Pancreas (tissue), 10 donors: ENCODE measurements around the gene FECH. TPM values are rescaled to one million over a fixed set of nuclear protein-coding genes. Genes with fewer than 3 reads are reported as not detected.
A peak's percentile ranks its signal among the peaks of the same experiment; 100 is the strongest.

Experiments used
- ATAC-seq, 4 donors: fragments of 200-7000 bp; cut with Tn5 transposase; one replicate each; pipeline versions ENCODE4 v1.8.0 to v1.9.1; 2020; ENCODE audit warnings: mild to moderate bottlenecking in 4 of 4, moderate library complexity in 4 of 4
- DNase-seq, 6 donors: peaks; one replicate each; pipeline ENCODE4 v3.0.0-alpha.2; 2020
- FAIRE-seq: peaks from 2 replicates; lab custom pipeline; 2012; peaks lifted over from hg19 to GRCh38; lab: Jason Lieb, UNC
- H3K27ac ChIP-seq, 4 donors: fragments of 200-600 bp; sonication (generic); 1 replicate in 3 of 4; 2 replicates in 1 of 4; pipeline versions ENCODE4 v1.5.0 to v1.8.0; 2020
- H3K27me3 ChIP-seq, 4 donors: fragments of 200-600 bp; one replicate each; pipeline ENCODE4 v1.8.0; 2021
- H3K36me3 ChIP-seq, 3 donors: fragments of 200-600 bp; sonication (generic) in 1 of 3; one replicate each; pipeline versions ENCODE4 v1.5.0 to v1.8.0; 2020 to 2021
- H3K4me1 ChIP-seq, 3 donors: fragments of 200-600 bp; one replicate each; pipeline ENCODE4 v1.8.0; 2021
- H3K4me3 ChIP-seq, 4 donors: fragments of 200-600 bp; sonication (generic) in 2 of 4; one replicate each; pipeline versions ENCODE4 v1.5.0 to v1.8.0; 2020 to 2021
- H3K9me3 ChIP-seq, 4 donors: fragments of 200-600 bp; one replicate each; pipeline ENCODE4 v1.8.0; 2021
- WGBS, 2 donors: extraction: QIAGEN DNeasy Blood & Tissue Kit; methylation state at CpG; one replicate each; pipeline ENCODE4 v1.1.7; 2013; 5-methylcytosine and 5-hydroxymethylcytosine counted together
- intact Hi-C, 3 donors: fragments of 100-400 bp; cut with DNase I; formaldehyde crosslinking; loops; one replicate each; pipeline versions ENCODE4 v1.11.1 to v1.14.2; 2022
- polyA plus RNA-seq, 2 donors: library from polyadenylated mRNA; stranded (reverse); fragments of 200-250 nt; gene quantifications; one replicate each; pipeline ENCODE4 v1.2.3, GENCODE V29; 2013
- total RNA-seq, 6 donors: library from RNA; stranded (reverse); fragmentation: NEBNext Ultra II Directional in 4 of 6; extraction: Animal tissue kit (Norgen Biotek cat#: 25700) in 4 of 6; gene quantifications; one replicate each; pipeline versions ENCODE4 v1.2.1 to v1.2.4, GENCODE V29; 2021 to 2023
- TF ChIP-seq, protein P1 (sequence below), 4 donors: fragments of 200-600 bp; sonication (generic) in 3 of 4; IDR thresholded peaks; one replicate each; pipeline versions ENCODE4 v1.5.0 to v1.8.0; 2021; ENCODE audit warnings: antibody characterized with exemption in 4 of 4
- donor health status: healthy with polysubstance abuse.
- donor health status: DM: no; HTN: no; CAD: no; lungs with moderate emphysema.
- donor health status: DM: no; HTN: no; CAD: no.
- donor health status: control.
- donor health status: control.
- donor health status: Bipolar disorder and iron deficiency.
- donor health status: DM: yes; HTN: yes; CAD: no.
- donor health status: DM: no; HTN: no; CAD: no.
- donor health status: DM: no; HTN: no; CAD: no.
- donor health status: DM: yes; HTN: yes; CAD: no.

Gene FECH
- total and polyA plus RNA-seq, 8 donors = 3.4 to 14.6 (median 9.0) TPM

DNA sequence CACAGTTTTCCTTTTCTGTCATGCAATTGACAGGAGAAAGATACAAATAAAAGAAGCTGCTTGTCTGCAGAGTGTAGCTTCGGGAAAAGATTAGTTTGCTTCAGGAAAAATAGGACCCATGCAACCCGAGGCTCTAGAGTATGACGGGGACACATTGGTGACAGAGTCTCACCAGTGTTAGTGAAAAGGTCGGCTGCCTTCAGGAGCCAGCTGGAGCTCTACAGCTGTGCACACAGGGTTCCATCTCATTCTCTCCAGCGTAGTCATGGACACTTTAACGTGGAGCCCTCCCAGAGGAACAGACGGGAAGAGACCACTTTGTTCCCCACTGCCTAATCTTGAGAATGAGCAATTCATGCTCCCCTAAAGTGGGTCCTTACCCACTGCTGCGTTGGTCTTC, 42.9 kb downstream of the FECH start:
- Histone ChIP-seq H3K9me3 (no peaks in the 10 kb centered on the region), H3K36me3 (no peaks in the 10 kb centered on the region), H3K4me1 (no peaks in the 10 kb centered on the region), H3K27ac (no peak overlapping the region), H3K27me3 (no peaks in the 10 kb centered on the region), H3K4me3 (no peak overlapping the region)
- ATAC-seq = no peak
- FAIRE-seq = no peak
- WGBS, 2 donors = 66 to 70% methylated on average over 8 of the region's 8 CpGs
- intact Hi-C loops = no loop called here
- TF ChIP-seq, protein P1, sequence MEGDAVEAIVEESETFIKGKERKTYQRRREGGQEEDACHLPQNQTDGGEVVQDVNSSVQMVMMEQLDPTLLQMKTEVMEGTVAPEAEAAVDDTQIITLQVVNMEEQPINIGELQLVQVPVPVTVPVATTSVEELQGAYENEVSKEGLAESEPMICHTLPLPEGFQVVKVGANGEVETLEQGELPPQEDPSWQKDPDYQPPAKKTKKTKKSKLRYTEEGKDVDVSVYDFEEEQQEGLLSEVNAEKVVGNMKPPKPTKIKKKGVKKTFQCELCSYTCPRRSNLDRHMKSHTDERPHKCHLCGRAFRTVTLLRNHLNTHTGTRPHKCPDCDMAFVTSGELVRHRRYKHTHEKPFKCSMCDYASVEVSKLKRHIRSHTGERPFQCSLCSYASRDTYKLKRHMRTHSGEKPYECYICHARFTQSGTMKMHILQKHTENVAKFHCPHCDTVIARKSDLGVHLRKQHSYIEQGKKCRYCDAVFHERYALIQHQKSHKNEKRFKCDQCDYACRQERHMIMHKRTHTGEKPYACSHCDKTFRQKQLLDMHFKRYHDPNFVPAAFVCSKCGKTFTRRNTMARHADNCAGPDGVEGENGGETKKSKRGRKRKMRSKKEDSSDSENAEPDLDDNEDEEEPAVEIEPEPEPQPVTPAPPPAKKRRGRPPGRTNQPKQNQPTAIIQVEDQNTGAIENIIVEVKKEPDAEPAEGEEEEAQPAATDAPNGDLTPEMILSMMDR (IDR thresholded peaks at IDR 0.05) = no peak
- DNase-seq = no peak

DNA sequence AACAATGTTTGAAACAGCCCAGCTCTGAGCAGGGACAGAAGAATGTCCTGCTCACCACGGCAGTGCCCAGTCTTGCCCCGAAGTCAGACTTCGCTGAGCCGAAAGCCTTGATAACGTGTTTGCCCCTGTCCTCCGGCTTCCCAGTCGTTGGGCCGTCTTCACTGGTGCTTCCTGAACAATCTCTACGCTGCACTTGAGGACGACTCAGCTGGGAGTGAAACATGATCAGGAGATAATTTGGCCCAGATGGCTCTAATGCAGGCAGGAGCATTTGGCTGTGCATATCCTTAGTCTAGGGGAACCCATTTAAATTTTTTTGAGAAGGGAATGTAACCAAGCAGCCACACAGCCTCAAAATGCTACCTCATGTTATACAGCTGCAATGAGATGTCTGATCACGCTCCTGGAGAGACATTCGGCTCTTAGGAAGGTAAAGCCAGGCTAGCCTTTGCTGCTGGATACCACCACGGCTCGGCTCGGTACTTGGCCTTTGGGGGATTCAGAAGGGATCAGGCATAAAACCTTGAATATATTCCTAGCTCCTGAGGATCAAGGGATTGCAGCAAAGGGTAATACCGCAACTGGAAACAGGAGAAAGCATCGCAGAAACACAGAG, 43.6 kb downstream of the FECH start:
- intact Hi-C loops = no loop called here
- Histone ChIP-seq H3K4me3 (no peak overlapping the region), H3K4me1 (no peaks in the 10 kb centered on the region), H3K27me3 (no peaks in the 10 kb centered on the region), H3K27ac (no peak overlapping the region), H3K9me3 (no peaks in the 10 kb centered on the region), H3K36me3 (no peaks in the 10 kb centered on the region)
- 73 to 81% methylated on average over 17 of the region's 17 CpGs for WGBS, 2 donors
- FAIRE-seq (no peak), ATAC-seq (no peak), DNase-seq (no peak)
- TF ChIP-seq, protein P1 (IDR thresholded peaks at IDR 0.05) = no peak

DNA sequence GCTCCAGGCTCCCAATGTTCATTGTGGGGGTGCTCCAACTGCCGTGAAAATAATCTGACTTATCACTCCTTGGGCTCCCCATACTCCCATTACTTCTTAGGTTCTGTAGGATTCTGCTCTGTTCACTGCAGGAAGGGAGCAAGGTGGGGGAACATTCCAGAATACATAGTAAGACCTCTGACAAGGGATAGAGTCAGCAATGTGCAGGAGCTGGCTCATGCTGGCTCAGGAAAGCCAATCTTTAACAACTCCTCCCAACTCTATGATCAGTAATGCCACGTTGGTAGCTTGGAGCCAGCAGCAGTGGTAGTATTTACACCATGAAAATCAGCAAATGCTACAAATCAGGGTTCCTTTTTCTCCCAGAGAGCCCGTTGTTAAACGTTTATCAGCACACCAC, 44.4 kb downstream of the FECH start:
- H3K36me3 ChIP-seq = no peaks in the 10 kb centered on the region
- H3K4me1 ChIP-seq = no peaks in the 10 kb centered on the region
- H3K27ac ChIP-seq = no peak overlapping the region
- DNase-seq (no peak), FAIRE-seq (no peak), ATAC-seq (no peak)
- intact Hi-C loops = no loop called here
- TF ChIP-seq, protein P1 (IDR thresholded peaks at IDR 0.05) = no peak
- no peak overlapping the region for H3K4me3 ChIP-seq
- WGBS, 2 donors = 32 to 45% methylated on average over 4 of the region's 4 CpGs
- H3K27me3 ChIP-seq = no peaks in the 10 kb centered on the region
- H3K9me3 ChIP-seq = no peaks in the 10 kb centered on the region

DNA sequence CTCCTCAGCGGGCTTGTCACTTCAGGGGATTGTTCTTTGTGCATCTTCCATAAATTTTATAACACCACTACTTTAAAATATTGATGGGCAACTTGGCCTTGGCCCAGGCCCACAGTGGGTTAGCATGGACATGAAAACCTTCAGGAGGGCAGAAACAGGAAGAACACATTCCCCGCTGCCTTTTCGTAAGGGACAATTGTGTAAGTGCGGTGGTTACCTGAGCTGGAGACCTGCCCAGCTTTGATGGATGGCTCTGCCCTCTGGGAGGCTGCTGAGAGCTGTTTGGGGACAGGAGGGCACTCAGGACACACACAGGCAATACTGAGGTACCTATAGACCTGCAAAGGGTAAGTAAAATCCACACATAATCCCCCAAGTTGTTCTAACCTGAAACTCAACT, 46.8 kb downstream of the FECH start:
- ATAC-seq (peak in 3 of 4 donors; percentile 38 to 66 (median 58)), FAIRE-seq (no peak), DNase-seq (peak in 2 of 6 donors; percentile 23 to 33)
- Histone ChIP-seq H3K4me3 (no peak overlapping the region), H3K27ac (no peak overlapping the region), H3K27me3 (no peaks in the 10 kb centered on the region), H3K9me3 (no peaks in the 10 kb centered on the region), H3K36me3 (no peaks in the 10 kb centered on the region), H3K4me1 (no peaks in the 10 kb centered on the region)
- TF ChIP-seq, protein P1 (IDR thresholded peaks at IDR 0.05) = no peak
- 67 to 68% methylated on average over 4 of the region's 4 CpGs for WGBS, 2 donors
- intact Hi-C loops = no loop called here

DNA sequence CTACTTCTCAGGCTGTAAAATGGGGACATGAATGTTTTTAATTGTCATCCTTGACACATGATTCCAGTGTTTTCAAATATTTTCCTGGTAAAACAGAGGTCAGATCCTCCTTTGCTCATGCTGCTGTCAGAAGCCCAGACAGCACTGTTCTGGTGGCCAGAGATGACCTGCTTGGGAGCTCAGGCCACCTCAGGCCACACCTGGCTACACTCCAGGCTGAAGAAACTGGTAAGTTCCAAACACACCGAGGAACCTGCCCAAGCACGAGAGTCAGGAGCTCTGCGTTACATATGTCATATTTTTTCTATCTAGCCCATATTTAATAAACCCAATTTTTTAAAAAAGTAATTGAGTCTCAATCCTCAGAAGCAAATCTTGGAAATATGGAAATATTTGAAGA, 47.9 kb downstream of the FECH start:
- ATAC-seq = no peak
- Histone ChIP-seq H3K36me3 (no peaks in the 10 kb centered on the region), H3K4me1 (no peaks in the 10 kb centered on the region), H3K4me3 (no peak overlapping the region), H3K9me3 (no peaks in the 10 kb centered on the region), H3K27ac (no peak overlapping the region), H3K27me3 (no peaks in the 10 kb centered on the region)
- intact Hi-C loops = no loop called here
- FAIRE-seq = no peak
- 88 to 94% methylated on average over 3 of the region's 3 CpGs for WGBS, 2 donors
- DNase-seq = no peak
- TF ChIP-seq, protein P1 (IDR thresholded peaks at IDR 0.05) = no peak
